HG03196 (cell line): ENCODE results near the gene KIAA1671.

Experiments used
- ATAC-seq: cut with Tn5 transposase; IDR thresholded peaks from one replicate; pipeline ENCODE4 v1.9.1; 2021; ENCODE audit not compliant: unreplicated experiment

The KIAA1671 gene

GRCh38 chr22:25137577-25138525 is 185.3 kb downstream of the KIAA1671 start:
- no peak for ATAC-seq

GRCh38 chr22:25139062-25139461 is 186.5 kb downstream of the KIAA1671 start:
- no peak for ATAC-seq

- ATAC-seq = no peak
These were observed 189.6 kb downstream of the KIAA1671 start for GRCh38 chr22:25142102-25142501.

DNA sequence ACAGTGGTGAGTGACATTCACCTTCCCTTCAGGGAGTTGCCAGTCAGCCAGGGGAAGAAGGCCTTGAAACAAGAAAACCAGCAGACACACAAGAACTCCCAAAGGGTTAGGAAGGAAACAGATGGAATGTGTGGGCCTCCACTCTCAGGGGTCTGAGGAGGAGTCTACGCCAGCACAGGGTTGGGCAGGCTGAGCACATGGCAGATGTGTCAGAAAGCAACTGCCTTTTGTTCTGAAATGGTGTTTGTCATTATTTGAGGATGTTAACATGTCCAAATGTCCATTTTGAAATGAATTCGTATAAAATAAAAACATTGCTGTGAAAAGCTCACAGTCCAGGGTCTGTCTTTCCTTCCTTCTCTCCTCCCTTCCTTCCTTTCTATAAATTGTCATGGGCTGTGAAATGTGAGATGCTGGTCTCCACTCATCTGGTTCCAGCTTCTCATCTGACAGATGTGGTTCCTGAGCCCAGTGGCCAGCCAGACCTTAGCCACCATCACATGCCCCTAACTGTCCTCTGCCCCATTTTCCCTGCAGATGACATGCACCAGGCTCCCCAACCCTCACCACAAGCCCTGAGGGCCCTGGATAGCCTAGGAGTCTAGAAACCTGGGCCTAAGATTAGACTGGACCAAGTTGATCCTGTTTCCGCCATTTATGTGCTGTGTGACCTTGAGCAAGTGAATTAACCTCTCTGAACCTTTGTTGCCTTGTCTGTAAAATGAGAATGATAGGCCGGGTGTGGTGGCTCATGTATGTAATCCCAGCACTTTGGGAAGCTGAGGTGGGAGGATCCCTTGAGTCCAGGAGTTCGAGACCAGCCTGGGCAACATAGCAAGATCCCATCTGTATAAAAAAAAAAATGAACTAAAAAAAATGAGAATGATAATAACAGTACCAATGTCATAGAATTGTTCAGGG is 190.9 kb downstream of the KIAA1671 start:
- no peak for ATAC-seq

DNA sequence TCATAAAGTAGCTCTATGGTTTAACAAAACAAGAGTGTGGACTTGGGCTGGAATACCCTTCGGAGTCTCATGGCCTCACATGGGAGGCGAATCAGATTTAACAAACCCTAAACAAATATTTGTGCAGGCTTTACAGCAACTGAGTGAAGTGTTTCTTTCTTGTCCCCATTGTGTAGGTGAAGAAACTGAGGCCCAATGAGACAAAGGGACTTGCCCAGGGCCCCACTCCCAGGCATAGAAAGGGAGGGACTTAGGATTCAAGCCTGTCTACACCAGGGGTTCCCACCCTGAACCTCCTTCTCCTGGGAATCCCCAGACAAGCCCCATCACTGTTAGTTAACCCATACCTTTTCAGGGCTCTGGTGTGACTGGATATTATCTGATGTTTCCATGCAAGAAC is 192.0 kb downstream of the KIAA1671 start:
- no peak for ATAC-seq

DNA sequence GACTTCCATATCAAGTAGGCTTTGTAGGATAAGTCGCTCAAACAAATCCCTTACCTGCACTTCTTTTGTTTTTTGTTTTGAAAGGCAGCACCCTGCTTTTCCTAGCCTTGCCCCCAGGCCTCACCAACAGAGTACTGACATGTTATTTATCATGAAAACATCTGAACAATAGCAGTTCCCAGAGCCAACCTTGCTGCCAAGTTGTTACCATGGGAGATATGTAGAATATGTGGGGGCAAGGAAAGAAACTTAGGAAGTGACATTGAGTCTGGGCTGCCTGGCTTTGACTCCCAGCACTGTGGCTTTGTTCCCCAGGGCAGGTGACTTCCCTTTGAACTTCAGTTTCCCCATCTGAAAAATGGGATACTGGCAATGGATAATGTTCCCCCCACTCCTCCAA is 193.8 kb downstream of the KIAA1671 start:
- no peak for ATAC-seq

DNA sequence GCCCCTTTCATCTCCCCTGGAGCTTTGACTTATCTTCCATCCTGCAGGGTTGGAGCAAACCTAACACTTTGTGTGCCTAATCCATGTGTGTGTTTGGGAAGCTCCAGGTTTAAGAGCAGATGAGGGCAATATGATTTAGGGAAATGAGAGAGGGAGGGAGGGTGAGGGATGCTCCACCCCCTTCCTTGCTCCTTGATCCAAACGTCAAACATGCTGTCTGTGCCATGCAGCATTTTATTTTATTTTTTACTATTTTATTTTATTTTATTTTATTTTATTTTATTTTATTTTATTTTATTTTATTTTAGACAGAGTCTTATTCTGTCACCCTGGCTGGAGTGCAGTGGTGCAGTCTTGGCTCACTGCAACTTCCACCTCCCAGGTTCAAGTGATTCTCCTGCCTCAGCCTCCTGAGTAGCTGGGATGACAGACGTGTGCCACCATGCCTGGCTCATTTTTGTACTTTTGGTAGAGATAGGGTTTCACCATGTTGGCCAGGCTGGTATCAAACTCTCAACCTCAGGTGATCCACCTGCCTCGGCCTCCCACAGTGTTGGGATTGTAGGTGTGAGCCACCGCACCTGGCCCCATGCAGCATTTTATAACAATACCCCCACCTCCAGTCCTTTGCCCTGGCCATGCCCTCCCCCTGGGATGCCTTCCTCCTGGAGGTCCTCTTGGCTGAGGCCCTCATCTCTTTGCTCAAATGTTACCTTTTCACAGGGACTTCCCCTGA is 194.6 kb downstream of the KIAA1671 start:
- ATAC-seq = no peak

- ATAC-seq = no peak
These were observed 195.1 kb downstream of the KIAA1671 start for GRCh38 chr22:25147642-25147928.

DNA sequence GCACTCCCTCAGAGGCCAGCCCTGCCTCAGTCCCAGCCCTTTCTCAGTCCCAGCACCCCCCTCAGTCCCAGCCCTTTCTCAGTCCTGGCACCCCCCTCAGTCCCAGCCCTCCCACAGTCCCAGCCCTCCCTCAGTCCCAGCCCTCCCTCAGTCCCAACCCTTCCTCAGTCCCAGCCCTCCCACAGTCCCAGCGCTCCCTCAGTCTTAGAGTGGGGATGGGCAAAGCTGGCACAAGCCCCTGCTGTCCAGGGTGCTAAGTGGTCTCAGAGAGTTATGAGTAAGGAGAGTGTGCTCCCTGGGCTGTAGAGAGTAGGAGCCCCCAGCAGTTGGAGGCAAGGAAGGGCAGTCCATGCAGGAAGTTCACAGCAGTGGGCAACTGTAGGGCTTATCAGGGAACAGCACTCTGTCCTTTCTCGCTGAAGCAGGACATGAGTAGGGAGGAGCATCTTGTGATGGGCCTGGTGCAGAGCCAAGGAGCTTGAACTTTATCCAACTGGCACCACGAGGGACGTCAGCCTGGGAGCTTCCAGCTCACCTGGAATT is 195.7 kb downstream of the KIAA1671 start:
- ATAC-seq = no peak

DNA sequence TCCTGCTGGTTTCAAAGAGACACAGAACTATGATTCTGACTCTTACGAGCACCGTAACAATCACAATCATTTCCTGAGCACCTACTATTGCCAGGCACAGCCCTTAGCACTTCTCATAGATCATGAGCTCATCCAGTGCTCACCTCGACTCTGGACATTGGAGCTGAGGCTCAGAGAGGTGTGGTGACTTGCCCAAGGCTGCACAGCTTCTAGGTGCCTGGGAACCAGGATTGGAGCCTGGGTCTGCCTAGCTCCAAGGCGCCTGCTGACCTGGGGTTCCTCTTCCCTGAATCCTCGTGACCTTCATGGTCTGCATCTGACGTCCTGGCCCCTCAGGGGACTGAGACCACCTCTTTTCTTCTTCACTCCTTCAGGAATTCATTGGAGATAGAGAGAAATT is 196.5 kb downstream of the KIAA1671 start:
- no peak for ATAC-seq

DNA sequence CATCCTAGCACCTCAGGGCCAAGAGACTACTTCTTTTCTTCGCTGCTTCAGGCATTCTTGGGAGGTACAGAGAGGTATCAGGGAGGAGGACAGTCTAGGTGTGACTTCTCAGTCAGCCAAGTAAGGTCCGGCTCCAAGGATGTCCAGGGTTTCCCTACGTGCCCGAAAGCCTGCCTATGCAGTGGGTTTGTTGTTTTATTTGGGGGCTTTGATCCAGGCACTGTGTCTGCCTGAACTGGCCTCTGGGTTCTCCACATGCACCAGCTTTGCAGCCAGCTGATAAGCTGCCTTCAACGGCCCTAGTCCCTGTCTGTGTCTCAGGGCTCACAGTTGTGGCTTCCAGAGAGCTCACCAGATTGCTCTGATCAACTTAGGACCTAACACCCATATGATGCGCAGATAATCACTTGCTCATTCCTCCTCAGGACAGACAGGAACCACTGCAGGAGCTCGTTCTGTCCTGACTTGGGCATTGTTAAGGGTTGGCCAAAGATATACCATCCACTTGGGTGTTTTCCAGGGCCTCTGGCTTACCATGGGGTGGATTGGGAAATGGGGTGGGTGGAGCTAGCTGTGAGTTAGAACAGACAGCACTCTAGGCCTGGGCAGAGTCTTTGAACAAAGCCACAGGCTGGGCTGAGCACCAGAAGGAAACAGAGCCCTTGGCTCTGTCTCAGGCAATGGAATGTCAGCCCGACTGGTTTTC is 201.6 kb downstream of the KIAA1671 start:
- ATAC-seq = no peak

DNA sequence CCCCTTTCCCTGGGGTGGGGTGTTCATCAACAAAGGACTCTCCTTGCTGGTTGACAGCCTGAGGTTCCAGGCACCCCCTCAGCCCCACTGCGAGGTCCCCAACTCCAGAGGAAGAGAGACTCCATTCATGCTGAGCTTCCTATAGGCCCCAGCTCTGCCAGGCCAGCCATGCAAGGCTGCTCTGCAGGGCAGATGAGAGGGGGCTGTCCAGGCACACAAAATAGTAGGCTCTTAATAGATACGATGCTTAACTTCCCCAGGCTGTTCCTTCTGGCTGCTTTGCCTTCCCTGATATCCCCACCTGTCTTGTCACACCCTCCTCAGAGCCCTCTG is 202.1 kb downstream of the KIAA1671 start:
- ATAC-seq = no peak

- no peak for ATAC-seq
These were observed 204.2 kb downstream of the KIAA1671 start for GRCh38 chr22:25156736-25157135.

DNA sequence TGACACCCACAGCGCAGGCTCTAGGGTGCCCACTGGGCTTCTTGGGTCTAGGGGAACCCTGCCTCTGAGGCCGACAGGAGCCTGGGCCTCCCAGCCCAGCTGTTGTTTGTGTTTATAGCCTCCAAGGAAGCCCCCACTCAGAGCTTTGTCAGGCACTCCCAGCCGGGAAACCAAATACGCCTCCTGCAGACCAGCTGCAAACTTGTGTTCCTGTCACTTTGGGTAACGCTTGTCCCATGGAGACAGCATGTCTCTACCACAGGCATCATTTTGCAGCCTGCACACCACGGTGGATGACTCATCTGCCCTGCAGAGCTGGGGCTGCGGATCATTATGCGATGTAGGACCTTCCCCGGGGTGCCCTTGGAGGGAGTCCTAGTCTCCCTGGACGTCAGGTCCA is 206.5 kb downstream of the KIAA1671 start:
- no peak for ATAC-seq

- ATAC-seq = no peak
These were observed 207.8 kb downstream of the KIAA1671 start for GRCh38 chr22:25160120-25160996.

DNA sequence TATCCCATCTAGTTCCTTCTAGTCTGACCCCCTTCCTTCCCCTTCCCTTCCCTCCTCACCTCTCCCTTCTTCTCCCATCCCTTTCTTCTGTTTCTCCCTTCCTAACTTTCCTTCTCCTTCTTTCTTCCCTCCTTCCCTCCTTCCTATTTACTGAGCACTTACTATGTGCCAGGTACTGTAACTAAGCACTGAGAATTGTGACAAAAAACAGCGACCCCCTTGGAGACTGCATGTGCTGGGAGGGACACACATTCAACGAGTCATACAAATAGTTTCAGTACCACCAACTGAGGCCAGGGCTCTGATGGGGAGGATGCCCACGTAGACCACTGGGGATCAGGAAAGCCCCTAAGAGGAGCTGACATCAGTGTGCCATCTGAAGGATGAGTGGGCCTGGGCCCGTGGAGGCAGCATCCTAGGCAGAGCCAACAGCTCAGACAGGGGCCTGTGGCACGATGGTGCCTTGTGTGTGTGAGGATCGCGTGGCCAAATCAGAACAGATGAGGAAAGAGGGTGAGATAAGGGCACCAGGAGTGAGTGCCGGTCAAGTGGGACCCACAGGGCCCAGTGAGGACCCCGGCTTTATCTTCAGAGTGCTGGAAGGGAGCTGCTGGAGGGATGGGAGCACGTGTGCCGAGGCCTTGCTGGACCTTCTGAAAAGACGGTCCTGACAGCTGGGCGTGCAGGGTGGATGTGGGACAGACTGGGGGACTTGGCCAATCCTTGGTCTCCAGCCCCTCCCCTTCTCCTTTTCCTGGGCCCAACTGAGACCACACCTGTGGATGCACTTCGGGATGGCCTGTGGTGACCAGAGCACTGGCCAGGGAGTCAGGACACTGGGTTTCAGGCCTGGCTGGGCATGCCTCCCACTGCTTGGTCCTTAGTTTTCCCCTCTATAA is 208.8 kb downstream of the KIAA1671 start:
- no peak for ATAC-seq

GRCh38 chr22:25161916-25162530 is 209.5 kb downstream of the KIAA1671 start:
- ATAC-seq = no peak

GRCh38 chr22:25162561-25162960 is 210.0 kb downstream of the KIAA1671 start:
- ATAC-seq = no peak
